Inflammatory macrophage (primary cell): Measurements from ENCODE around the gene DHX29.
A peak's percentile ranks its signal among the peaks of the same experiment; 100 is the strongest.

Source experiments
- DNase-seq, 2 donors: peaks; one replicate each; pipeline ENCODE4 v3.0.0-alpha.2; 2020 to 2022

The DHX29 gene

DNA sequence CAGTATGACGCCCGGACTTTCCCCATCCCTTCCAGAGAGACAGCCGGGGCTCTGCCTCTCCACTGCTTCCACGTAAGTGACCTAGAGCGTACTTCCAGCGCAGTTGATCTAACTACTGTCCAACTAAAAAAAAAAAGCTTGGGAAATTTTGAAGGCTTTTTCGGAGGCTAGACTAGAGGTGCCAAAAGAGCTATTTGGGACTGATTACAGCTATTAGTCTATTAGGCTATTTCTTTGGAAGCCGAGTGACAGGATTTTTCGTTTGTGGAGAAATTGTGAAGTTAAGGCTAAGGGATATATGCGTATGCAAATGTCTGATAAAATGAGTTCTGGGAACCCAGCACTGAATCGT, 75.6 kb downstream of the DHX29 start:
- DNase-seq: no peak

DNA sequence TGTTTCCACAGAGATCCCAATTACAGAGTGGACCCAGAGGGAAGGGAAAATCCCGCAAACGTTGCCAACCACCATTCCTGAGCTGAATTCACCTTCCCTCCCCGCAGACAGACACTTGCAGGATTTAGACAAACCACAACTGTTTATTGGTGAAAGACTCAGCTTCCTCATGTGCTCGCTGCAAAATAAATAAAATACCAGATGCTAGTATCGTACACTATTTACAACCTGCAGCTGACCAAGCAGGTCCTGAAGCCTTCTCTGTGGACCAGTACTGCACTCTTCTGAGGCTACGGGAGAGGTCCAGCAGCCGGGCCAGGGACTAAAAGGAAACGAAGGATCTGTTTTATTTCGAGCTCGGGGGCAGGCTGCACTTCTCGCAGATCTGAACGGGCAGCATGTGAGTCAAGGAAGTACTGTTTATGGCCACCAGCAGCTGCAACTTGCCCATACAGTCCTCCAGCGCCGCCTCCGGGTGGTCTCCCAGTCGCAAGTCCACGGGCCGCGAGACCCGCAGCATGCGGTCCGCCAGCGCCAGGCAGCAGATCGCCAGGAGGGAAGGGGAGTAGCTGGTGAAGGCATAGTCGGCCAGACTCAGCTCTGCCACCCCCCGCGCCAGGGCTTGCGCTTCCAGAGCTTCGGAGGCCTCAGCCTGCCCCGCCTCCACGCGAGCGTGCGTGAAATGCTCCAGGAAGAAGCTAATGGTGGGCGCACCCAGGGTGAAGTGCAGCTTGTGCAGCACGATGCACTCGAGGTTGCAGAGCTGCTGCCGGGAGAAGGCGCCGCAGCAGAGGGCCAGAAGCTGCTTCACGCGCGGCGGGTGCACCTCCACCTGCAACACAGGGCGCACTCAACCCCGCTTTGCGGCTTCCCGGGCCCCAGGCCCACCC, 76.2 kb downstream of the DHX29 start:
- DNase-seq: peak in 1 of 2 donors; percentile 25

DNA sequence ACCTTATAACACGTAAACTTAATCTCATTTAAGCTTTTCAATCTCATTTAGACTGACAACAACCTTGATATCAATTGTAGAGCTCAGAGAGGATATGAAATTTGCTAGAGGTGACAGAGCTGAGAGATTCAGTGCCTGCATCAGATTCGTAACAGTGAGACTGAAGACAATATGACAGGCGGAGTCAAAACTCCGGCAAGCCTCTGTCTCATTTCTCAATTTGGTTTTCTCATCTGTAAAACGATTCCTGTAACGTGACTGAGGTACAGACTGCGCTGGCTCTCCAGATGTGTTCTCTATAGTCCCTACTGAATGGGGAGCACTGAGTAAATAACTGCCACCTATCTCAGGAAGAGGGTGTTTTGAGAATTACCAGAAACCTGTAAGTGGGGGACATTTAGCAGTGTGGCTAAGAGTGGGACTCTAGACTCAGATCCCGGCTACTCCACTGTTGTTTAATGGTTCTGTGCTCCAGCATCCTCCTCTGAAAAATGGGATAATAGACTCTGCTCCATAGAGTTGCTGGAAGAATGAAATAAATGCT, 77.3 kb downstream of the DHX29 start:
- no peak for DNase-seq

DNA sequence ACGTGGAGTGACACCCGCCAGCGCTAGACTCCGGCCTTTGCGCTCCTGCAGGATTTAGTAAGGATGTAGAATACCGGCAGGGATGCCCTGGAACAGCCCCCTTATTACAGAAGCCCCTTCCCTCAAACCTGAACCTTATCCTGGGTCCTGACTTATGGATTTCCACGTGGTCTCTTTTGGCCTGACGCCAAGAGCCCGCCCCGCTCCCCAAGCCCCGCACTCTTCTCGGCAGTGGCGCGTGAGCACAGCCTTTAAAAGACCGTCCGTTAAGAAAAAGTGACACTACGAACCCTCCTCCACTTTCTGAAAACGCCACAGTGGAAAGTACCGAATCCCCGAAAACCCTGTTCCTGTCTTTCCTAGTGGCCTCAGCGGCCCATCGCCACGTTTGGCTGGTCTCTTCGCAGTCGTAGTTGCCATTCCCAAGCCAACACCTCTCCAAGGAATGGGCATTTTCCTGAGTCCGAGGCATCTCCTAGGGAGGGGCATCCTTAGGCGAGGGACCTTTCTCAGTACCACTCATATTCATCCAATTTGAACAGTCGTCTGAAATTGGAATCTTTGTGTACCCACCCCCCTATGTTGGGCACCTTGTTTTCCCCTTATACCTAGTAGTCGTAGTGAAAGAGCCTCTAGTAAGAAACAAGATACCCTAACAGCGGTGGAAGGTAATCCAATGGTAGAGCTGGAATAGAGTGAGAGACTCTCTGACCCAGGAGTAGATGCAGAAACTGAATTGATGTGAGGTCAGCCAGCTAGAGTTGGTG, 79.6 kb downstream of the DHX29 start:
- no peak for DNase-seq

DNA sequence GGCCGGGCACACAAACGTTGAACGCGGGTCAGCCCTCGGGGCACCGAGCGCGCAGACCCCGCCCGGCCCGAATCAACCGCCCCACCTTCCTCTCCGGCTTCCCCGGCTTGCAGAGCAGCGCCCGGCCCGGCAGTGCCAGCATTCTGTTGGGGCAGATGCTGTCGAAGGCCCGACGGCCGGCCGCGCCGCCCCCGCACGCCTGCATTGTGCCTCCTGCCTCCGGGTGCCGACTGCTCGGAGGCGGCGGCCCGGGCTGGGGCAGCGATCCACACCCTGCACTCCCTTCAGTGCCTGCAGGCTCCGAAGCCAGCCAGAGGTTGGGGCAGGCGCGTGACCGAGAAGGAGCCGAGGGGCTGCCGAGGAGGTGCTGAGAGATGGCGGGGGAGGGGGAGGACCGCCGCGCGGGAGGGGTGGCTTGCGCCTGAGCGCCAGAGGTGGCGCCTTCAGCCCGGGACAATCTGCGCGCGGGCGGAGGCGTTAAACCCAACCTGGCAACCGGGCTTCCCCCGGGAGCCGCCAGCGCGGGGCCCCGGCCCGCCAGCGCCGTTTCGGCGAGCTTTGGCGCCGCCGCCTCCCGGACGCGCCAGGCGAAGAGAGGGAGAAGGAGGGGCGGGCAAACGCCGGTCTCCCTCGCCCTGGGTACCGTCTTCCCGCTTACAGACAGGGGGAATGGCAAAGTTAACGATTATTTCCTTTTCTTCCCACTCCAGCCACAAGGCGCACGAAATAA, 80.4 kb downstream of the DHX29 start, which contains the start of gene MCIDAS:
Gene MCIDAS (minus strand): TSS at position 382 of the 730 bp plus-strand sequence. CDS start 177 bp downstream, at position 205.
- DNase-seq: no peak

DNA sequence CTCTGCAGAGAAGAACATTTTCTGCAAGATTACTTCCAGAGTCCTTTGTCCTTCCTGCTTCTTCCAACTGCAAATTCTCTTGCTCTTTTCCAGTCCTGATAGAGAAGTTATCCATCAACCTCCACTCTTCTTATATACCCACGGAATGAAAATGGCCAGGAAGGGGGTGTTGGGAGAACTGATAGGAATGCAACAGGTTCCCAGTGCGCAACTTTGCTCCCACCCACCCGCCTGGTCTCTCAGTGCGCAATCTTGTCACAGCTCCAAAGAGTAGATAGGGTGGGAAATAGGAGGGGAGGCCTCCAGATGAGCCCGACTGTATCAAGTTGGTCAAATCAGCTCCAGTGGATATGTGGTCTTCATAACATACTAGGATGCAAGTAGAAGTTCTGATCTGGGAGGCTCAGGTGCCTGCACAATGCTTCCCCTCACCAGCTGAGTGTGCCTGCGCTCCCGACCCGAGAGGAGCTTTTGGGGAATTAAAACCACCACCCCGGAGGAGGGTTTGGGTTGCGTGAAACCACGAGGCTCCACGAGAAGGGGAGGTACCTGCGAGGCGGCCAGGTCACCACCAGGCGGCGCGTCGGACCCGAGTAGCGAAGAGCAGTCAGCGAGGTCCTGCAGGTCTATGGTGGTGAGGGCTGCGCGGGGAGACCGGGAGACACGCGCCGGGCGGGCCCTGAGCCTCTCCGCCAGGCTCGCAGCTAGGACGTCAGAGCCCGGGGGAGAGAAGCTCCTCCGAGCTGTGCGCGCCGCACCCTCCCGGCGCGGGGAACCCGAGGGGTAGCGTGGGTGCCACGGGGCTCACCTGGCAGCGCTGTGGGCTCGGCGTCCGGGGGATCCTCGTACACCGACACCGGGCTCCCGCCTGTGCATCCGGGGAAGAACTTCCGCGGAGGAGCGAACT, 81.2 kb downstream of the DHX29 start:
- DNase-seq: no peak

DNA sequence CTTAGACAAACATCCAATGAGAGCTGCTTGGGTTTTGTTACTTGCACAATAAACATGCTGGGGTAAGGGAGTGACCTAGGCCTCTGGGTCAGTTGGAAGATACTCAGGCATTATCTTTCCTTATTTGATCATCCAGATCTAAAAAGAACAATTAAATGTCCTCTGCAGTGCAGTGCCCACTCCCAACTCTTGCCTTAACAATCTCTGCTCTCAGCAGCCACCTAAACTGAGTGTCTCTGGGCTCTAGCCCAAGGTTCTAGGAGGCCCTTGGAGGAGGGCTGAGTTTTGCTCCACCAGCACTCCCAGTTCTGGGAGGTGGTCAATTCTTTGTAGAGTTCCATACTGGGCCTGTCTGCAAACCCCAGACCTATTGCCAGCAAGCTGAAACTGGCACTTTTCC, 82.1 kb downstream of the DHX29 start:
- no peak for DNase-seq

DNA sequence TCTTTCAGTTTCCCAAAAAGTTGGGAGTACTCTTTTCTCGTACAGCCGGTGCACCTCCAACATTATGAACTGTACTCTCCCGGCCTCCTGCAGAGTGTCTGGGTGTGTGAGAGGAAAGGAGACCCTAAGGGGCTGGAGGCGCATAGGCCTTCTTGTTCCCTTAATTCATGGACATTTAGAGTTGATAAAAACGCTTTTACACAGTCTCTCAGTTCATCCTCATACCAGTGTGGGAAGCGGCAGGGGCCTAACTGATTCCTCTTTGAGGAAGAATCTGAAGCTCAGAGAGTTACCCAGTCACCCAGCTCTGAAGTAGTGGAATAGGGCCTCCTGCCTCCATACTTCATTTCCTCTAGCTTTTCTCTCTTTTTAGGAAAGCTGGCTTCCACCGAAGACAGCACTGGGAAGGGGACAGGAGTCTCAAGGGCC, 83.7 kb downstream of the DHX29 start:
- no peak for DNase-seq

DNA sequence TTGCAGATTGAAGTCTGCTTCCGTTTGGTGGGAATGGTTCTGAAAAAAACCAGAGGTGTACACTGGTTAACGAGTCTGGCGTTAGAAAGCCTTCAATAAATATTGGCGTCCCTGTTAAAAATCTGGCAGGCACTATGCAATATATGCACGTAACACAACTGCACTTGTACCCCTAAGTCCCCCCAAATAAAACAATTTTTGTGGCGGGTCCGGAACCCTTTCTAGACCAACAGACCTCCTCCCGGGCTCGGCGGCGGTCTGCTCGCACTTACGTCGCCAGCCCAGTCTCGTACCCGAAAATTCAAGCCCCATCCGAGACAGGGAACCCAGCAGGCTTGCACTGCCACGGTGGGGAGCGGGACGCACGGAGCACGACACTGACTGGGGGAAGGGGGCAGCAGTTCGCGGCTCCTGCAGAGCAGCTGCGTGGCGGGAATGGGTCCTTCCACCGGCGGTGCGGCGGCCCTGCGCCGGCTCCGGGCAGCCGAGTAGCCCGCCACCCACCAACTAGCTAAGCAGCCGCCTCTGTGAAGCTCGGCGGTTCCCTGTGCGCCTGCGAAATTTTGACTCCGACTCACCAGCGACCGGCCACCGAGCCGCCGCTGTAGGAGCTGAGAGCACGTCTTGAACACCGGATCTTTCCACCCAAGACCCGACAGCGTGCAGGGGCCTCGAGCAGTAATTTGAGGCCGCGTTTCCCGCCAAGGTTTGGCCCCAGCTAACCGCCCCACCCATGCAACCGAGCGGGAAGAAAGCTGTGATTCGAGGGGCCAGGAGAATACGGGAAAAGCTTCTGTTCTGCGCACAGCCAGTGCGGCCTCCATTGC, 84.3 kb downstream of the DHX29 start:
- no peak for DNase-seq

DNA sequence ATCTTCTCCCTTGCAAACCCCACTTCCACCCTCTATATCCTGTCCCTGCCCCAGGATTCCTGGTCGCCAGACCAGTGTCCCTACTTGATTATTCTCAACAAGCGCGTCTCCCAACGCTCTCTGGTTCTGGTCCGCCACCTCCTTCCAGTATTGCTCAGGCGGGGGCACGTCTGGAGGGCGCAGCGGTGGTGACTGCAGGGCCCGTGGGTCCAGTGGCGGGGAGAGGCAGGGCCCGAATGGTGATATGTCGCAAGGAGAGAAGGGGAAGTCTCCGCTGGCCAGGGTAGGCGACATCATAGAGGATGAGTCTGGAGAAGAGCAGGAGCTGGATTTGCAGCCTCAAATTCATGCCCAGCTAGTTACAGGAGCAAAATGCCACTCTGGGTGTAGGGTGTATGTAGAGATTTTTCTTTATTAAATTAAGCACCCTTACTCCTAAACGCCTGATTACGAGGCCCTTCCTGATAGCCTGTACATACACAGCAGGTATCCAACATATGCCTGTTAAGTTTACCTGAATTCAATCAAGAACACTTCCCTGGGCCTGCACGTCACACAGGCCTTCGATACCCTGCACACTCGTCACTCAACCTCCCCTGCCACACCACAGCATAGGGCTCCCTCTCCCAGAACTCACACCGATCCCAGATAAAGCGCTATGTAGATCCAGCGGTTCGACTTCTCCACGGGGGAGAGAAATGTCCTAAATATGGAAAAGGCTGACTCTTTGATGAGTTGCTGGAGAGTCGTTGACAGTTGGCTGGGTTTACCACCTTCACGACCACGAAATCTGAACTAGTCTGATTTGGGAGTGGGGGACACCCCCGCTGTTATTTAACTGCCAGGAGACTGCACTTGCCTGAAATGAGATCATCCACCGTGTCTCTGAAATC, 85.2 kb downstream of the DHX29 start:
- peak; percentile 27 to 51 for DNase-seq

DNA sequence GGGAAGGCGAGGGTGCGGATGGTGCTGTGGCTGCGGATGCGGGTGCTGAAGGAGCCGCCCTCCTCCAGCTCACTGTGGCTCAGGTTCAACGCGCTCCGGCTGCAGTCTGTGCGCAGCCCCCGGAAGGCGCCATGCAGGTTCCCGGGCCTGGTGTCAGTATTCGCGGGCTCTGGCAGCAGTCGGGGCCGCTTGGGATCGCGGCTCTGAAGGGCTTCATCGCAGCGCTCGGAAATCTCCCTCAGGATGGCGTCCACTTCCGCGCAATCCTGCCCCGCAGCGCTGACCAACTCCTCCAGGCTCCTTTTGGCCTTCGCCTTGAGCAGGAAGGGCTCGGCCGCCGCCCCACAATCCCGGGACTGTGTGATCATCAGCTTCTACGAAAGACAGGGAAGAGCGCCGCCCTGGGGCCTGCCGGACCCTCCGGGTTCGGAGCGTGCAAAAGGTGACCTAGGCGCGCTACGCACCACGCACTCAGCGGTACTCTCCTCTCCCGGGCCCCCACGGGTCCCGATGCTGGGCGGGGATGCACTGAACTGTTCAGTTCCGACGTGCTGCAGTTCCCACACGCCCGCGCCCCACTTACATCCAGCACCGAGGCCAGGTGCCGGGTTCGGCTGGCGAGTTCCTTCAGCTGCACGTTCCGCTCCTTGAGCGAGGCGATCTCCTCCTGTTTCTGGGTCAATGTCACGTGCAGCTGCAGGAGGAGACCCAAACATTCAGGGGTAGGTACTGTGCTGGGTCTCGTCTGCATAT, 86.9 kb downstream of the DHX29 start:
- no peak for DNase-seq

DNA sequence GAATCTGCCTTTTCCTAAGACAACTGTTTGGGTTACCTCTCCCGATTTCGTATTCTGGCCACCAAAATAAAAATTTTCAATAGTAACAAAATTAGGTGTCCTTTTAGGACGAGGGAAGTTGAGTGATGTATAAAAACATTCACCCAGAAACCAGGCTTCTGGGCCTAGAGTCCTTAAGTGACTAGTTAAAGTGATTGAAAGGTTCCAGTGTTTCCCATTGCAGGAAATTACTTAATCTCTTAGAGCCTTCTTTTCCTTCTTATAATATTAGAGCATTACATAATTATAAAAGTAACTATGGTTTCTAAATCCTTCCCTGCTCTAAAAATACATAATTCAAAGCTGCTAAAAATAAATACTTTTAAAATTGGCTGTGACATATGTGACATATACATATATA, 87.7 kb downstream of the DHX29 start:
- DNase-seq: no peak

DNA sequence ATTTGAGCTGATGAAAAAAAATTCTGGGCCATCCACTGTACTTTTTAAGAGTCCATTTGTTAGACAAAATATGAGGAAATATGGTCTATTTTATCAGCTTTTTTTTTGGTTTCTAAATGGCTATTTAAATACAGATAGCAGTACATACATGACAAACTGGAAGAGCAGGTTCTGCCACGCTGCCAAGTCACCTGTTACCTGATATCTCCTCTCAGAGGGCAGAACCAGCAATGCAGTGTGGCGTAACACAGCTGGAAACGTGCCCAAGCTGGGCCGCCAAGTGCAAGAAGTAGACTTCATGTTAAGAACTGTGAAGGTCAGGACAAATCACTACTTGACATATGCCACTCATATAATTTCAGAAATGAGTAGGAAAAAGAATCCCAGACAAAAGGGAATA, 88.5 kb downstream of the DHX29 start:
- DNase-seq: no peak

DNA sequence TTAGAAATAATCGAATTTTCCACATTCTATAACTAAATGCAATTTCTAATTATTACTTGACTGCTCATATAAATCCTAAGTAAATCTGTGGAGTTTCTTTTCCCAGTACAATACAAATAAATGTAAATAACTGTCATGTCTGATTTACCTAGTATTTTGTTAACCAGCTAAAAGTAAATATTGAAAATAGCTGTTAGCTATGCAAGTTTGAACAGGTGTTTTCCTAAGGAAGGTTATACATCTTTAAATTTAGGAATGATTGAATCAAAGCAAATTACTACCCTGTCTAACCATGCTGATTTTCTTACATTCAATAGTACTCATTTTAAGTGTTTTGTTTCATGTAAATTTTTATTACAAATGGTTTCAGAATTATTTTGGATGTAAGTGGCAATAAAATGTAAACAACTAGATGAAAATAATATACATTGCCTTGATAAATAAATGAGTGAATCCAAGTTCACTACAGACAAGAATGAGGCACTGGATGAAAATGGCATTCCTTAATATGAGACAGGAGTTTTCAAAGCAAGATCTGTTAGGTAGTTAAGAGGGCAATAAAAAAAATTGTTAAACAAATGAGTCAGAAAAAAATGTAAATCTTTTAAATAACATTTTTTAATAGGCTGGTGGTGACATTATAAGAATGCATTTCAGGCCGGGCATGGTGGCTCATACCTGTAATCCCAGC, 96.2 kb downstream of the DHX29 start:
- DNase-seq: no peak
